Activated T-helper 2 cell treated with anti-CD3 and anti-CD28 coated beads, Interferon-gamma antibody, Interleukin-2, Interleukin-4, amounts not matched to agents 10 μg/mL and 5 μg/mL and 100 μg/mL, durations not matched to agents 14 hours and 24 hours and 36 hours (primary cell): ENCODE results near the gene MARF1. TPM values are rescaled to one million over a fixed set of nuclear protein-coding genes. Genes with fewer than 3 reads are reported as not detected.
A peak's percentile ranks its signal among the peaks of the same experiment; 100 is the strongest.
"Not testable (repeated sequence)": the region's sequence is repeated elsewhere in the genome, so short reads cannot be mapped to it uniquely, and the experiment has no call there.

Source experiments
- DNase-seq: peaks from one replicate; pipeline ENCODE4 v3.0.0; 2021; ENCODE audit warnings: low spot score
- H3K27ac Mint-ChIP-seq: one replicate; pipeline ENCODE4 v1.8.0; 2021; ENCODE audit warnings: mixed read lengths
- H3K27me3 Mint-ChIP-seq: one replicate; pipeline ENCODE4 v1.8.0; 2021; ENCODE audit warnings: low read depth, mixed read lengths
- H3K36me3 Mint-ChIP-seq: one replicate; pipeline ENCODE4 v1.8.0; 2021; ENCODE audit warnings: low read depth, mixed read lengths
- H3K4me1 Mint-ChIP-seq: one replicate; pipeline ENCODE4 v1.8.0; 2021; ENCODE audit warnings: low read depth, mixed read lengths
- H3K4me3 Mint-ChIP-seq: one replicate; pipeline ENCODE4 v1.8.0; 2021; ENCODE audit warnings: low read depth, mild to moderate bottlenecking, moderate library complexity, mixed read lengths
- H3K9me3 Mint-ChIP-seq: one replicate; pipeline ENCODE4 v1.8.0; 2021; ENCODE audit warnings: mixed read lengths
- intact Hi-C: fragments of 100-400 bp; cut with micrococcal nuclease; formaldehyde crosslinking; loops from one replicate; pipeline ENCODE4 v1.15.1; 2023
- total RNA-seq: library from RNA; stranded (reverse); gene quantifications from 2 replicates; pipeline ENCODE4 v1.2.3, GENCODE V29; 2022

The MARF1 gene
- total RNA-seq, 1 donor from 2014 or later = 49.9 TPM

GRCh38 chr16:15581127-15581815 lies 61.7 kb downstream of the MARF1 start:
- Mint-ChIP-seq H3K36me3 (peaks cover 40% of the 10 kb centered on the region), H3K9me3 (peaks cover 16% of the 10 kb centered on the region), H3K4me3 (no peak overlapping the region), H3K4me1 (peaks cover 7% of the 10 kb centered on the region), H3K27me3 (no peaks in the 10 kb centered on the region), H3K27ac (no peak overlapping the region)
- DNase-seq = no peak
- intact Hi-C loops = no loop called here

- peaks cover 27% of the 10 kb centered on the region for H3K36me3 Mint-ChIP-seq
- no peak overlapping the region for H3K27ac Mint-ChIP-seq
- intact Hi-C loops = no loop called here
- H3K4me3 Mint-ChIP-seq = no peak overlapping the region
- no peaks in the 10 kb centered on the region for H3K27me3 Mint-ChIP-seq
- H3K9me3 Mint-ChIP-seq = peaks cover 10% of the 10 kb centered on the region
- DNase-seq = no peak
- peaks cover 12% of the 10 kb centered on the region for H3K4me1 Mint-ChIP-seq
These were observed 64.1 kb downstream of the MARF1 start for GRCh38 chr16:15578824-15579223.

- intact Hi-C loops = no loop called here
- no peak for DNase-seq
- peaks cover 18% of the 10 kb centered on the region for H3K4me1 Mint-ChIP-seq
- H3K9me3 Mint-ChIP-seq = peaks cover 23% of the 10 kb centered on the region
- H3K36me3 Mint-ChIP-seq = peaks cover 31% of the 10 kb centered on the region
- no peak overlapping the region for H3K27ac Mint-ChIP-seq
- no peak overlapping the region for H3K4me3 Mint-ChIP-seq
- H3K27me3 Mint-ChIP-seq = no peaks in the 10 kb centered on the region
These were observed 65.7 kb downstream of the MARF1 start for GRCh38 chr16:15576960-15577958.

GRCh38 chr16:15575293-15576049 lies 67.5 kb downstream of the MARF1 start:
- no peak overlapping the region for H3K27ac Mint-ChIP-seq
- intact Hi-C loops = no loop called here
- H3K4me3 Mint-ChIP-seq = no peak overlapping the region
- no peak for DNase-seq
- H3K36me3 Mint-ChIP-seq = peaks cover 34% of the 10 kb centered on the region
- peaks cover 29% of the 10 kb centered on the region for H3K9me3 Mint-ChIP-seq
- no peaks in the 10 kb centered on the region for H3K27me3 Mint-ChIP-seq
- H3K4me1 Mint-ChIP-seq = peaks cover 19% of the 10 kb centered on the region

GRCh38 chr16:15574614-15574948 lies 68.4 kb downstream of the MARF1 start:
- peaks cover 39% of the 10 kb centered on the region for H3K36me3 Mint-ChIP-seq
- no peak for DNase-seq
- intact Hi-C loops = no loop called here
- H3K9me3 Mint-ChIP-seq = peaks cover 29% of the 10 kb centered on the region
- H3K27ac Mint-ChIP-seq = no peak overlapping the region
- no peaks in the 10 kb centered on the region for H3K27me3 Mint-ChIP-seq
- no peak overlapping the region for H3K4me3 Mint-ChIP-seq
- peaks cover 19% of the 10 kb centered on the region for H3K4me1 Mint-ChIP-seq

GRCh38 chr16:15573896-15574613 lies 68.9 kb downstream of the MARF1 start:
- not testable (repeated sequence) for H3K27me3 Mint-ChIP-seq, H3K27ac Mint-ChIP-seq, H3K4me3 Mint-ChIP-seq

GRCh38 chr16:15573274-15573895 lies 69.6 kb downstream of the MARF1 start:
- H3K27me3 Mint-ChIP-seq = no peaks in the 10 kb centered on the region
- no peak overlapping the region for H3K4me3 Mint-ChIP-seq
- peaks cover 29% of the 10 kb centered on the region for H3K9me3 Mint-ChIP-seq
- H3K4me1 Mint-ChIP-seq = peaks cover 19% of the 10 kb centered on the region
- DNase-seq = no peak
- H3K36me3 Mint-ChIP-seq = peaks cover 39% of the 10 kb centered on the region
- intact Hi-C loops = no loop called here
- no peak overlapping the region for H3K27ac Mint-ChIP-seq

More at GRCh38 chr16:15573896-15574613, 68.9 kb downstream of the MARF1 start:
- Mint-ChIP-seq H3K9me3 (peaks cover 29% of the 10 kb centered on the region), H3K36me3 (peaks cover 39% of the 10 kb centered on the region), H3K4me1 (peaks cover 19% of the 10 kb centered on the region)
- DNase-seq, intact Hi-C loops: not testable (repeated sequence)

GRCh38 chr16:15572329-15573001 lies 70.5 kb downstream of the MARF1 start:
- DNase-seq = no peak
- peaks cover 29% of the 10 kb centered on the region for H3K9me3 Mint-ChIP-seq
- H3K4me1 Mint-ChIP-seq = peaks cover 19% of the 10 kb centered on the region
- H3K36me3 Mint-ChIP-seq = peaks cover 37% of the 10 kb centered on the region
- no peak overlapping the region for H3K4me3 Mint-ChIP-seq
- peak overlapping the region; percentile 68 for H3K27ac Mint-ChIP-seq
- intact Hi-C loops = loop anchor here (1.0 kb wide), 1 partner anchor 19 kb away; no protein-coding TSS in a partner anchor
- no peaks in the 10 kb centered on the region for H3K27me3 Mint-ChIP-seq

GRCh38 chr16:15571557-15571956 lies 71.4 kb downstream of the MARF1 start:
- Mint-ChIP-seq H3K4me1 (peaks cover 19% of the 10 kb centered on the region), H3K27ac (no peak overlapping the region), H3K4me3 (no peak overlapping the region), H3K27me3 (no peaks in the 10 kb centered on the region), H3K36me3 (peaks cover 35% of the 10 kb centered on the region), H3K9me3 (peaks cover 29% of the 10 kb centered on the region)
- intact Hi-C loops = no loop called here
- DNase-seq = no peak

GRCh38 chr16:15570666-15571065 lies 72.3 kb downstream of the MARF1 start:
- H3K27me3 Mint-ChIP-seq, DNase-seq, H3K4me3 Mint-ChIP-seq, intact Hi-C loops, H3K27ac Mint-ChIP-seq: not testable (repeated sequence)
- H3K9me3 Mint-ChIP-seq = peaks cover 29% of the 10 kb centered on the region
- H3K4me1 Mint-ChIP-seq = peaks cover 16% of the 10 kb centered on the region
- peaks cover 35% of the 10 kb centered on the region for H3K36me3 Mint-ChIP-seq

GRCh38 chr16:15567823-15568222 lies 75.1 kb downstream of the MARF1 start:
- intact Hi-C loops = no loop called here
- no peak for DNase-seq
- H3K4me3 Mint-ChIP-seq = no peak overlapping the region
- no peaks in the 10 kb centered on the region for H3K27me3 Mint-ChIP-seq
- no peak overlapping the region for H3K27ac Mint-ChIP-seq
- H3K36me3 Mint-ChIP-seq = peaks cover 17% of the 10 kb centered on the region
- H3K9me3 Mint-ChIP-seq = peaks cover 12% of the 10 kb centered on the region
- H3K4me1 Mint-ChIP-seq = peaks cover 10% of the 10 kb centered on the region
